ENCODE results near the gene FBXW11.

- no peak for TF ChIP-seq EZH2 (conservative IDR thresholded peaks at IDR 0.05; ENCODE audit: low read depth, low read length)
- TF ChIP-seq ELF1 (CRISPR knock-in tag; IDR thresholded peaks at IDR 0.05) = no peak
- TF ChIP-seq FOXO1 (CRISPR knock-in tag; IDR thresholded peaks at IDR 0.05) = no peak
- no peak for TF ChIP-seq SP1 (IDR thresholded peaks at IDR 0.05)
- no peak for TF ChIP-seq SP1 (CRISPR knock-in tag; IDR thresholded peaks at IDR 0.05)
- TF ChIP-seq, protein P1, sequence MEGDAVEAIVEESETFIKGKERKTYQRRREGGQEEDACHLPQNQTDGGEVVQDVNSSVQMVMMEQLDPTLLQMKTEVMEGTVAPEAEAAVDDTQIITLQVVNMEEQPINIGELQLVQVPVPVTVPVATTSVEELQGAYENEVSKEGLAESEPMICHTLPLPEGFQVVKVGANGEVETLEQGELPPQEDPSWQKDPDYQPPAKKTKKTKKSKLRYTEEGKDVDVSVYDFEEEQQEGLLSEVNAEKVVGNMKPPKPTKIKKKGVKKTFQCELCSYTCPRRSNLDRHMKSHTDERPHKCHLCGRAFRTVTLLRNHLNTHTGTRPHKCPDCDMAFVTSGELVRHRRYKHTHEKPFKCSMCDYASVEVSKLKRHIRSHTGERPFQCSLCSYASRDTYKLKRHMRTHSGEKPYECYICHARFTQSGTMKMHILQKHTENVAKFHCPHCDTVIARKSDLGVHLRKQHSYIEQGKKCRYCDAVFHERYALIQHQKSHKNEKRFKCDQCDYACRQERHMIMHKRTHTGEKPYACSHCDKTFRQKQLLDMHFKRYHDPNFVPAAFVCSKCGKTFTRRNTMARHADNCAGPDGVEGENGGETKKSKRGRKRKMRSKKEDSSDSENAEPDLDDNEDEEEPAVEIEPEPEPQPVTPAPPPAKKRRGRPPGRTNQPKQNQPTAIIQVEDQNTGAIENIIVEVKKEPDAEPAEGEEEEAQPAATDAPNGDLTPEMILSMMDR (CRISPR knock-in tag; IDR thresholded peaks at IDR 0.05) = no peak
- TF ChIP-seq ZEB1 (IDR thresholded peaks at IDR 0.05; ENCODE audit: insufficient replicate concordance, low read depth) = no peak
- no peak for TF ChIP-seq NFATC3 (CRISPR knock-in tag; IDR thresholded peaks at IDR 0.05)
- TF ChIP-seq MEIS1 (CRISPR knock-in tag; IDR thresholded peaks at IDR 0.05; ENCODE audit: borderline replicate concordance) = no peak
- no peak for TF ChIP-seq POLR2AphosphoS5 (IDR thresholded peaks at IDR 0.05; ENCODE audit: low read depth, low read length)
- no peak for TF ChIP-seq HCFC1 (IDR thresholded peaks at IDR 0.05; ENCODE audit: low read depth, low read length)
- TF ChIP-seq POLR2A (IDR thresholded peaks at IDR 0.05; ENCODE audit: insufficient read depth in 1 of 2, low read depth in 2 of 2, low read length in 2 of 2) = no peak
These were observed 25.6 kb downstream of the FBXW11 start for GRCh38 chr5:171980792-171981191.

All from HepG2 (cell line).